Activated CD4-positive, alpha-beta T cell treated with anti-CD3 and anti-CD28 coated beads, Interleukin-10, Interleukin-2, amounts not matched to agents 100 ng/mL and 50 ng/mL, durations not matched to agents 16 hours and 8 hours (primary cell): ENCODE data around the gene SNHG17.
"Not testable (repeated sequence)": the region's sequence is repeated elsewhere in the genome, so short reads cannot be mapped to it uniquely, and the experiment has no call there.

ENCODE experiments used
- DNase-seq: peaks from one replicate; pipeline ENCODE4 v3.0.0-alpha.2; 2020

Gene SNHG17

GRCh38 chr20:38434770-38435554 is at the start of gene SNHG17:
SNHG17 (minus strand) TSS chr20:38435328.
- peak; percentile 90 for DNase-seq

- DNase-seq, result no peak
Measured at GRCh38 chr20:38479596-38479995, 44.5 kb upstream of the SNHG17 start.

GRCh38 chr20:38477747-38478146 is 42.6 kb upstream of the SNHG17 start:
- DNase-seq, result no peak

- DNase-seq, result no peak
Measured at GRCh38 chr20:38473367-38473795, 38.3 kb upstream of the SNHG17 start.

GRCh38 chr20:38472513-38473366 is 37.6 kb upstream of the SNHG17 start, which contains the start of gene RALGAPB:
RALGAPB (plus strand) TSS chr20:38472843; CDS start chr20:38488433, 15,590 bp downstream.
- DNase-seq, result peak; percentile 98

- DNase-seq, result no peak
Measured at GRCh38 chr20:38471987-38472512, 36.9 kb upstream of the SNHG17 start.

GRCh38 chr20:38471245-38471644 is 36.1 kb upstream of the SNHG17 start:
- DNase-seq, result no peak

- no peak for DNase-seq
Measured at GRCh38 chr20:38466983-38467382, 31.9 kb upstream of the SNHG17 start.

GRCh38 chr20:38466171-38466570 is 31.0 kb upstream of the SNHG17 start:
- DNase-seq, result no peak

- DNase-seq, result not testable (repeated sequence)
Measured at GRCh38 chr20:38461569-38461968, 26.4 kb upstream of the SNHG17 start.

- DNase-seq, result not testable (repeated sequence)
Measured at GRCh38 chr20:38461167-38461566, 26.0 kb upstream of the SNHG17 start.

GRCh38 chr20:38460631-38461030 is 25.5 kb upstream of the SNHG17 start:
- not testable (repeated sequence) for DNase-seq

GRCh38 chr20:38460040-38460623 is 25.0 kb upstream of the SNHG17 start:
- DNase-seq, result no peak

- no peak for DNase-seq
Measured at GRCh38 chr20:38458314-38458713, 23.2 kb upstream of the SNHG17 start.

GRCh38 chr20:38454556-38455473 is 19.7 kb upstream of the SNHG17 start:
- DNase-seq, result no peak

- no peak for DNase-seq
Measured at GRCh38 chr20:38453941-38454340, 18.8 kb upstream of the SNHG17 start.

GRCh38 chr20:38452880-38453624 is 17.9 kb upstream of the SNHG17 start:
- no peak for DNase-seq

GRCh38 chr20:38450412-38450975 is 15.4 kb upstream of the SNHG17 start:
- DNase-seq, result no peak

- no peak for DNase-seq
Measured at GRCh38 chr20:38449046-38449445, 13.9 kb upstream of the SNHG17 start.

- DNase-seq, result no peak
Measured at GRCh38 chr20:38447931-38448675, 13.0 kb upstream of the SNHG17 start.
